ENCODE data around the gene CDC26. TPM values are rescaled to one million over a fixed set of nuclear protein-coding genes. Genes with fewer than 3 reads are reported as not detected.

The CDC26 gene
- total RNA-seq, 4 donors from 2014 or later, result 15.7 to 43.8 (median 30.8) TPM

GRCh38 chr9:113269871-113270270 lies 5.5 kb downstream of the CDC26 start:
- Histone ChIP-seq H3K36me3 (peaks cover 0 to 32% (median 14%) of the 10 kb centered on the region in 4 donors), H3K4me3 (no peak overlapping the region), H3K27ac (peak overlapping the region in 2 of 4 donors; percentile 3 to 27), H3K27me3 (no peaks in the 10 kb centered on the region), H3K4me1 (peaks cover 3 to 35% (median 9%) of the 10 kb centered on the region in 4 donors), H3K9me3 (no peaks in the 10 kb centered on the region)
- WGBS, 2 donors (ENCODE audit: low coverage in 1 of 2), result 52 to 70% methylated on average over 2 of the region's 2 CpGs
- in situ Hi-C loops (cut with MboI; ENCODE audit: low pct_ligation_motif_present in 1 of 4, low pct_unique_long_range_greater_than_20kb in 1 of 4, low sequenced_read_pairs in 3 of 4), result loop anchor here in 3 of 4 donors (10.0 kb wide), 2 partner anchors 135 to 385 kb away; partner anchors contain the start of gene ALAD (in 3 of the 3)
- intact Hi-C loops (cut with DNase I; ENCODE audit: low total_unique reads), result no loop called here
- no peak for DNase-seq
- no peak for TF ChIP-seq POLR2A (IDR thresholded peaks at IDR 0.05)
- no peak for TF ChIP-seq EP300 (IDR thresholded peaks at IDR 0.05; ENCODE audit: low read depth)
- no peak for TF ChIP-seq POLR2AphosphoS5 (IDR thresholded peaks at IDR 0.05)
- TF ChIP-seq CTCF (IDR thresholded peaks at IDR 0.05), result no peak

- no peaks in the 10 kb centered on the region for H3K9me3 ChIP-seq
- no peak for TF ChIP-seq POLR2A (IDR thresholded peaks at IDR 0.05)
- no peak overlapping the region for H3K4me3 ChIP-seq
- no peak for DNase-seq
- H3K4me1 ChIP-seq, result peaks cover 3 to 32% (median 9%) of the 10 kb centered on the region in 4 donors
- no peaks in the 10 kb centered on the region for H3K27me3 ChIP-seq
- WGBS, 2 donors (ENCODE audit: low coverage in 1 of 2), result 55 to 68% methylated on average over 2 of the region's 2 CpGs
- H3K27ac ChIP-seq, result peak overlapping the region in 3 of 4 donors; percentile 3 to 27 (median 6)
- in situ Hi-C loops (cut with MboI; ENCODE audit: low pct_ligation_motif_present in 1 of 4, low pct_unique_long_range_greater_than_20kb in 1 of 4, low sequenced_read_pairs in 3 of 4), result no loop called here
- peaks cover 0 to 32% (median 14%) of the 10 kb centered on the region in 4 donors for H3K36me3 ChIP-seq
- intact Hi-C loops (cut with DNase I; ENCODE audit: low total_unique reads), result no loop called here
Observed at GRCh38 chr9:113269355-113269754, 6.0 kb downstream of the CDC26 start.

- WGBS, 2 donors (ENCODE audit: low coverage in 1 of 2), result 85 to 86% methylated on average over 4 of the region's 4 CpGs
- Histone ChIP-seq H3K36me3 (peaks cover 0 to 32% (median 14%) of the 10 kb centered on the region in 4 donors), H3K27ac (peak overlapping the region in 3 of 4 donors; percentile 8 to 41 (median 9)), H3K9me3 (no peaks in the 10 kb centered on the region), H3K4me1 (peaks cover 0 to 26% (median 6%) of the 10 kb centered on the region in 4 donors), H3K27me3 (no peaks in the 10 kb centered on the region), H3K4me3 (no peak overlapping the region)
- DNase-seq, result no peak
- intact Hi-C loops (cut with DNase I; ENCODE audit: low total_unique reads) (no loop called here), in situ Hi-C loops (cut with MboI; ENCODE audit: low pct_ligation_motif_present in 1 of 4, low pct_unique_long_range_greater_than_20kb in 1 of 4, low sequenced_read_pairs in 3 of 4) (no loop called here)
- no peak for TF ChIP-seq POLR2A (IDR thresholded peaks at IDR 0.05)
- TF ChIP-seq POLR2AphosphoS5 (IDR thresholded peaks at IDR 0.05), result no peak
Observed at GRCh38 chr9:113267911-113268566, 7.3 kb downstream of the CDC26 start.

- no peak for TF ChIP-seq POLR2AphosphoS5 (IDR thresholded peaks at IDR 0.05)
- no peak for TF ChIP-seq CTCF (IDR thresholded peaks at IDR 0.05)
- TF ChIP-seq EP300 (IDR thresholded peaks at IDR 0.05; ENCODE audit: low read depth), result no peak
- TF ChIP-seq POLR2A (IDR thresholded peaks at IDR 0.05), result no peak
- Histone ChIP-seq H3K4me3 (no peak overlapping the region), H3K4me1 (peaks cover 0 to 26% (median 6%) of the 10 kb centered on the region in 4 donors), H3K9me3 (no peaks in the 10 kb centered on the region), H3K36me3 (peaks cover 0 to 14% (median 5%) of the 10 kb centered on the region in 4 donors), H3K27ac (no peak overlapping the region), H3K27me3 (no peaks in the 10 kb centered on the region)
- no peak for DNase-seq
- WGBS, 2 donors (ENCODE audit: low coverage in 1 of 2), result 41 to 77% methylated on average over 3 of the region's 3 CpGs
- in situ Hi-C loops (cut with MboI; ENCODE audit: low pct_ligation_motif_present in 1 of 4, low pct_unique_long_range_greater_than_20kb in 1 of 4, low sequenced_read_pairs in 3 of 4) (no loop called here), intact Hi-C loops (cut with DNase I; ENCODE audit: low total_unique reads) (no loop called here)
Observed at GRCh38 chr9:113266174-113266573, 9.2 kb downstream of the CDC26 start.

- no peaks in the 10 kb centered on the region for H3K4me1 ChIP-seq
- no peak for DNase-seq
- WGBS, 2 donors (ENCODE audit: low coverage in 1 of 2), result 85% methylated on average over 1 of the region's 1 CpG; no CpG with 5 or more reads in 1 of the 2 donors
- TF ChIP-seq POLR2AphosphoS5 (IDR thresholded peaks at IDR 0.05) (no peak), CTCF (IDR thresholded peaks at IDR 0.05) (no peak), EP300 (IDR thresholded peaks at IDR 0.05; ENCODE audit: low read depth) (no peak), POLR2A (IDR thresholded peaks at IDR 0.05) (no peak)
- peak overlapping the region in 1 of 4 donors; percentile 14 for H3K27ac ChIP-seq
- intact Hi-C loops (cut with DNase I; ENCODE audit: low total_unique reads) (no loop called here), in situ Hi-C loops (cut with MboI; ENCODE audit: low pct_ligation_motif_present in 1 of 4, low pct_unique_long_range_greater_than_20kb in 1 of 4, low sequenced_read_pairs in 3 of 4) (no loop called here)
- no peaks in the 10 kb centered on the region for H3K27me3 ChIP-seq
- H3K36me3 ChIP-seq, result peaks cover 0 to 19% (median 8%) of the 10 kb centered on the region in 4 donors
- no peaks in the 10 kb centered on the region for H3K9me3 ChIP-seq
- H3K4me3 ChIP-seq, result no peak overlapping the region
Observed at GRCh38 chr9:113261917-113262671, 13.3 kb downstream of the CDC26 start.

All from transverse colon (tissue), 4 donors.